GM10248 (cell line): ENCODE data around the gene BPIFB2.

Experiments
- CTCF ChIA-PET: fragments of 300-600 bp; sonication (Branson Sonifier 250); formaldehyde crosslinking; extraction: SDS; loops from one replicate; lab custom pipeline; 2021; ENCODE audit warnings: antibody characterized with exemption; lab: Yijun Ruan, JAX
- POLR2A ChIA-PET: fragments of 350-650 bp; sonication (Branson Sonifier 250); formaldehyde crosslinking; extraction: SDS; loops from one replicate; lab custom pipeline; 2020; ENCODE audit warnings: antibody characterized with exemption; lab: Yijun Ruan, JAX
- DNase-seq: peaks from one replicate; pipeline ENCODE4 v3.0.0; 2012; ENCODE audit errors: extremely low spot score
- CTCF ChIP-seq: IDR thresholded peaks from 2 replicates; pipeline ENCODE4 v1.5.1; 2012; ENCODE audit warnings: mild to moderate bottlenecking, low read depth; ENCODE audit errors: extremely low read depth, missing control alignments, control extremely low read depth

BPIFB2 gene

GRCh38 chr20:33010674-33011449, 3.4 kb downstream of the BPIFB2 start:
- no peak for DNase-seq
- ChIA-PET CTCF (no interaction called here), POLR2A (no interaction called here)
- TF ChIP-seq CTCF: no peak

- no peak for DNase-seq
- TF ChIP-seq CTCF: no peak
- ChIA-PET POLR2A (no interaction called here), CTCF (no interaction called here)
These were observed 5.1 kb downstream of the BPIFB2 start for GRCh38 chr20:33012327-33013189.

- POLR2A ChIA-PET: no interaction called here
- CTCF ChIA-PET: interaction anchor here (1.0 kb wide), 1 partner anchor 16 kb away, joined by 3 read pairs; no protein-coding TSS in a partner anchor
- no peak for DNase-seq
- no peak for TF ChIP-seq CTCF
These were observed 6.3 kb downstream of the BPIFB2 start for GRCh38 chr20:33013701-33014326.

- no peak for TF ChIP-seq CTCF
- DNase-seq: no peak
- ChIA-PET POLR2A (no interaction called here), CTCF (interaction anchor here (1.0 kb wide), 1 partner anchor 15 kb away, joined by 3 read pairs; no protein-coding TSS in a partner anchor)
These were observed 7.0 kb downstream of the BPIFB2 start for GRCh38 chr20:33014336-33015113.

- CTCF ChIA-PET: no interaction called here
- TF ChIP-seq CTCF: no peak
- POLR2A ChIA-PET: no interaction called here
- DNase-seq: no peak
These were observed 7.6 kb downstream of the BPIFB2 start for GRCh38 chr20:33015114-33015484.
